ENCODE data around the gene SGCE.

The SGCE gene

DNA sequence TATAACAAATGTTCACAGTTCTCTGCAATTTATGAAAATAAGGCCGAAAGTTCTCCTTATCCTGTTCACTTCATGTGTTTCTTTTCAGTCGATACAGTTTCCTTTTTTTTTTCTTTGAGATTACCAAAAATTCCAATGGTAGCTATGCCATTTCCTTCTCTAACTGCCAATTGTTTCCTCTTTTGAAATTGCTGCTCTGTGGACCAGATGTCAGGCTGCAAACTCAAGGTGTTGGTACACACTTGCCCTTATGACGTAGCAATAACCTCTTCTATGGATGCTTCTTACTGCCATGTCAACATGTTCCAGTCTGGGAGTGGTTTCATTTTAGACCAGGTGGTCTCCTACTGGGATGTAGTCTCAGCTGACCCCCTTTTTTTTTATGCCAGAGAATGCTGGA, 93.4 kb downstream of the SGCE start:
- DNase-seq: no peak

DNA sequence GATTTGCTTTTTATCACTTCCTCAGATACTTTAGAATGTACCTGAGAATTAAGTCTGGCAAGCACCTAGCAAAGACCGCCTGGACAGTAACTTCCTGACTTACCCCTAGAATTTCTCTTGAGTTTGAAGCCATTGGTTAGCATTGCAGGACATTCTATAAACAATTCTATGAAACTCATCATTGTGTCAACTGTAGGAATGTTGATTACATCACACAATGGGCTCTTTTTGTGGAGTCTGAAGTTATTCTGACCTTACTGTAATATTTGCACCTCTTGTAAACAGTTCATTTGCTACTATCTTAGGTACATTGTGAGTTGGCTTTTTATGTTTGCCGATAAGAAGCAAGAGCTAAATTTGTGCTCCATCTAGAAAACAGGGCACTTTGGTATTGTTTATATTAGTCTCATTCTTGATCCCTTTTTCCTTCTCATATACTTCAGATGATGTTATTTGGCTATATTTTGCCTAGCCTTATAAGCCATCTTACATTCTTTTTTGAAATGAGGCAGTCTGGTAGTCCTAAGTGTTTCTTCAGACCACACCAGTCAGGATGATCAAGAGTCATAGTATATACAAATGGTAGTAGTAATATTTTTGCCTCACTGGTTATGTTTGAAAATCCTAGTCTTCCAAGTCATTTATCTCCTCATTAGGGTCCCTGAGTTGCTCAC, 94.0 kb downstream of the SGCE start:
- no peak for DNase-seq

DNA sequence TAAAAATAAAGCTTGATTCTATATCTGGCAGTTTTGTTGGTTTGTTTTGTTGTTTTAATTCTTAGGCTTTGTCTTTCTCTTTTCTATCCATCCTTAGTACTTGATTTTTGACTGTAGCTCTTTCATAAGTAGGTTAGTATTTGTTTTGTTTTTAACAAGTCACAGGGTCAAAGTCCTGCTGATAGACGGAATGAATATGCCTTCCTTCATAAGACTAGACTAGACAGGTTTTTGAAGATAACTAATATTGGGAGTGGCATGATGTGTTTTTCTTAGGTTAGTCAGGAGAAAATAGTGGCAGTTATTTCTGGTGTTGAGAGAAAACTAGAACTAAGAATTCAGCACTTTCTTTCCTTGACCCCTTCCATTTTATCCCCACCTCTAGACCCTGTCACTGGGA, 96.0 kb downstream of the SGCE start:
- no peak for DNase-seq

DNA sequence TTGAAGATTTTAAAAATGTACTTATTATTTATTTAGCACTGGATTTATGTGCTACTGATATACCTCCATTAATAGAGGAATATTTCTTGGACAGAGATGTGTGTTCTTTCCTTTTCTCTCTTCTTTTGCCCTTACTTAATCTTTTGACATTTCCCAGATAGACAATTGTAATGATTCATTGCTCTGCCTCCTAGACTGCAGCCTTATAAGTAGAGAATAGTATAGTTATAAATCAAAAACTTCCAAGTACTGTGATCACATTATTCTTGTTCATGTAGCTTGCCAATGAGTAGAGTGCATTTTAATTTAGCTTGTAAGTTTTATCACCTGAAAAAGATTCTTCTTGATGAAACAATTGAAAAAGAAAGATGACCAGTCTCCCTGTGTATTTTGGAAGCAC, 98.7 kb downstream of the SGCE start:
- DNase-seq: no peak

DNA sequence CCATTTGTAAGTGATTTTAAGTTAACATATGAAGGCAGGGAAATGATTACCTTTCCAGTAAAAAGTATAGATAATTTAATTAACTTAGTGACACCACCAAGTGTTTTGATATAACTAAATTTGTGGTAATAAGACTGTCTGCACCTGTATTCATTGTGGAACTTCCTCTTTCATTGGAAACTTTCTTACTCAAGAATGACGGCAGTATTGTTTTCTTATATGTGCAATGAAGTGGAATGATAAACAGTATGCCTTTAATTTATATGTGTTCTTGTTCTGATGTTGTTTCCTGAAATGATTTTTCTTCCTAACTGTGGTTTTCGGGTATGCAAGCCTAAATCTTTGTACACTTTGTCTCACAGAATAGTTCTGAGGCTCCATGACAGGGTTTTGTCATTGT, 99.9 kb downstream of the SGCE start:
- DNase-seq: no peak

DNA sequence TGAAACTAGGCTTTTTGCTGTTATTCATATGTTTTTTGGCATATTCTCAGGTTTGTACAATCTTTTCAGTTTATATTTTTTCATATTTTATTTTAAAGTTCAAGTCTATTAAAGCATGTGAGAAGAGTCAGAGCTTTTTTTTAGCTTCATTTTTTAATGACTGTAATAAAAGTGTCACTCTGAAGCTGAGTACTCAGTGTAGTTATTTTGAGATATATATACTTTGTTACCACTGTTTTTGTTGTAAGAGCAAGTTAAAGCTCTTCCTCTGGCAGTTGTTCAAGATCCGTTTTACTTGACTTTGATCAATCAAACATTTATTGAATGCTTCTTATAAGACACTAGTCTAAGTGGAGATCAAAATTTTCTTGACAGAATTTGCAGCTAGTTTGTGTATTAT, 108.8 kb downstream of the SGCE start:
- DNase-seq: no peak

DNA sequence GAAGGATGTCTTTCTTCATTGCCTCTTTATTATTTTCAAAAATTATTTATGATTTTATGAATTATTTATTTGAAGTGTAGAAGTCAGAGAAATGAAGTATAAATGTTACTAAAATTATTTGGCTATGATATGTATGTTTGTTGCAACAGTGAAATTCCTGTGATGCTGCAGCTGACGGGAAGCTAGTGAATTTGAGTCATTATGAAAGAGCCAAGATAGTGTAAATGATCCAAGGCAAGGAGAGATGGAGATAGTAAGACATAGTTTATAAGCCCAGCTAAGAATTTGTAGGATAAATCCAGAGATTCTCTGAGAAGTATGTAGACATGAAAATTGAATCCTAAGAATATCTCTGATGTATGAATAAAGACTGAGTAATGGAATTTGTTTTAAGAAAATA, 115.5 kb downstream of the SGCE start:
- no peak for DNase-seq
